ENCODE data around the gene AQP5. TPM values are rescaled to one million over a fixed set of nuclear protein-coding genes. Genes with fewer than 3 reads are reported as not detected.

Gene AQP5
- total and polyA plus RNA-seq, 8 donors, result 0.41 to 2.8 (median 1.2) TPM

DNA sequence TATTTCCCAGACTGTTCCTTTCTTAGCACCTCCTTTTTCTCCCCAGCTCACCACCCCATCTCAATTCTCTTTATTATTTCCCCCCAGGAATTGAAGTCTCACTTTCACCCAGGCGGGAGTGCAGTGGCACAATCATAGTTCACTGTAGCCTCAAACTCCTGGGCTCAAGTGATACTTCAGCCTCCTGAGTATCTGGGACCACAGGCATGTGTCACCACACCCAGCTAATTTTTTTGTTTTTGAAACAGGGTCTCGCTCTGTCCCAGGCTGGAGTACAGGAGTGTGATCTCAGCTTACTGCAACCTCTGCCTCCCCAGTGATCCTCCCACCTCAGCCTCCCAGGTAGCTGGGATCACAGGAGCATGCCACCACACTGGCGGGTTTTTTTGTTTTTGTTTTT is 52.7 kb downstream of the AQP5 start:
- ATAC-seq (no peak), DNase-seq (no peak), FAIRE-seq (no peak)
- whole genome bisulfite sequencing, 2 donors, result 93 to 98% methylated on average over 3 of the region's 3 CpGs
- Histone ChIP-seq H3K4me1 (no peaks in the 10 kb centered on the region), H3K4me3 (no peak overlapping the region), H3K27me3 (no peaks in the 10 kb centered on the region), H3K27ac (no peak overlapping the region), H3K9me3 (no peaks in the 10 kb centered on the region), H3K36me3 (no peaks in the 10 kb centered on the region)
- intact Hi-C loops (cut with DNase I), result no loop called here
- TF ChIP-seq, protein P1, sequence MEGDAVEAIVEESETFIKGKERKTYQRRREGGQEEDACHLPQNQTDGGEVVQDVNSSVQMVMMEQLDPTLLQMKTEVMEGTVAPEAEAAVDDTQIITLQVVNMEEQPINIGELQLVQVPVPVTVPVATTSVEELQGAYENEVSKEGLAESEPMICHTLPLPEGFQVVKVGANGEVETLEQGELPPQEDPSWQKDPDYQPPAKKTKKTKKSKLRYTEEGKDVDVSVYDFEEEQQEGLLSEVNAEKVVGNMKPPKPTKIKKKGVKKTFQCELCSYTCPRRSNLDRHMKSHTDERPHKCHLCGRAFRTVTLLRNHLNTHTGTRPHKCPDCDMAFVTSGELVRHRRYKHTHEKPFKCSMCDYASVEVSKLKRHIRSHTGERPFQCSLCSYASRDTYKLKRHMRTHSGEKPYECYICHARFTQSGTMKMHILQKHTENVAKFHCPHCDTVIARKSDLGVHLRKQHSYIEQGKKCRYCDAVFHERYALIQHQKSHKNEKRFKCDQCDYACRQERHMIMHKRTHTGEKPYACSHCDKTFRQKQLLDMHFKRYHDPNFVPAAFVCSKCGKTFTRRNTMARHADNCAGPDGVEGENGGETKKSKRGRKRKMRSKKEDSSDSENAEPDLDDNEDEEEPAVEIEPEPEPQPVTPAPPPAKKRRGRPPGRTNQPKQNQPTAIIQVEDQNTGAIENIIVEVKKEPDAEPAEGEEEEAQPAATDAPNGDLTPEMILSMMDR (IDR thresholded peaks at IDR 0.05), result no peak

Other genes with a start within 250 kb of the AQP5 start
- 100 to 1,000 TPM; 223 to 367 (median 300) TPM for gene TMBIM6, start 220.3 kb upstream of the AQP5 start, total RNA-seq
- 100 to 1,000 TPM in 1 of 2 donors, 10 to 100 TPM in 1; 71.1 to 197 TPM for gene TMBIM6, start 220.3 kb upstream of the AQP5 start, polyA plus RNA-seq
- 10 to 100 TPM in 1 of 6 donors, 1 to 10 TPM in 5; 4.1 to 14.1 (median 6.1) TPM for gene NCKAP5L, start 133.5 kb upstream of the AQP5 start, total RNA-seq
- gene NCKAP5L, start 133.5 kb upstream of the AQP5 start, polyA plus RNA-seq, result 10 to 100 TPM in 1 of 2 donors, 1 to 10 TPM in 1; 9.8 to 18.3 TPM
- gene BCDIN3D, start 118.8 kb upstream of the AQP5 start, total RNA-seq, result 1 to 10 TPM; 2.1 to 4.8 (median 3.8) TPM
- gene BCDIN3D, start 118.8 kb upstream of the AQP5 start, polyA plus RNA-seq, result 1 to 10 TPM; 2.0 to 2.5 TPM
- gene FAIM2, start 58.0 kb upstream of the AQP5 start, total RNA-seq, result 1 to 10 TPM in 1 of 6 donors, under 1 TPM in 5; 0.14 to 2.1 (median 0.27) TPM
- 1 to 10 TPM in 1 of 2 donors, under 1 TPM in 1; 0.84 to 1.5 TPM for gene FAIM2, start 58.0 kb upstream of the AQP5 start, polyA plus RNA-seq
- under 1 TPM in 2 of 6 donors, not detected in 4; 0.06 to 0.12 TPM for gene AQP2, start 11.1 kb upstream of the AQP5 start, total RNA-seq
- gene AQP2, start 11.1 kb upstream of the AQP5 start, polyA plus RNA-seq, result under 1 TPM in 1 of 2 donors, not detected in 1; 0.31 TPM
- gene AQP6, start 11.1 kb downstream of the AQP5 start, total RNA-seq, result under 1 TPM in 2 of 6 donors, not detected in 4; 0.06 to 0.09 TPM
- under 1 TPM; 0.19 to 0.31 TPM for gene AQP6, start 11.1 kb downstream of the AQP5 start, polyA plus RNA-seq
- 1 to 10 TPM; 1.1 to 6.3 (median 2.8) TPM for gene RACGAP1, start 63.6 kb downstream of the AQP5 start, total RNA-seq
- 1 to 10 TPM in 1 of 2 donors, under 1 TPM in 1; 0.72 to 1.9 TPM for gene RACGAP1, start 63.6 kb downstream of the AQP5 start, polyA plus RNA-seq
- gene ASIC1, start 95.7 kb downstream of the AQP5 start, total RNA-seq, result 1 to 10 TPM in 1 of 6 donors, under 1 TPM in 5; 0.14 to 1.0 (median 0.55) TPM
- 1 to 10 TPM in 1 of 2 donors, under 1 TPM in 1; 0.38 to 1.0 TPM for gene ASIC1, start 95.7 kb downstream of the AQP5 start, polyA plus RNA-seq
- 10 to 100 TPM; 13.7 to 22.8 (median 15.4) TPM for gene SMARCD1, start 123.5 kb downstream of the AQP5 start, total RNA-seq
- 10 to 100 TPM; 12.5 to 22.6 TPM for gene SMARCD1, start 123.5 kb downstream of the AQP5 start, polyA plus RNA-seq
- gene GPD1, start 142.1 kb downstream of the AQP5 start, total RNA-seq, result 10 to 100 TPM in 1 of 6 donors, 1 to 10 TPM in 1, under 1 TPM in 4; 0.75 to 14.2 (median 0.90) TPM
- gene GPD1, start 142.1 kb downstream of the AQP5 start, polyA plus RNA-seq, result 10 to 100 TPM in 1 of 2 donors, 1 to 10 TPM in 1; 8.4 to 11.3 TPM
- gene COX14, start 150.4 kb downstream of the AQP5 start, total RNA-seq, result 10 to 100 TPM; 16.8 to 29.3 (median 20.9) TPM
- gene COX14, start 150.4 kb downstream of the AQP5 start, polyA plus RNA-seq, result 10 to 100 TPM; 36.5 to 62.0 TPM
- 10 to 100 TPM; 12.9 to 22.8 (median 15.6) TPM for gene CERS5, start 205.5 kb downstream of the AQP5 start, total RNA-seq
- gene CERS5, start 205.5 kb downstream of the AQP5 start, polyA plus RNA-seq, result 10 to 100 TPM; 48.0 to 84.3 TPM

Measured in pancreas (tissue), 10 donors.